Spinal cord (tissue), 10 donors: ENCODE measurements around the gene DDX56. TPM values are rescaled to one million over a fixed set of nuclear protein-coding genes. Genes with fewer than 3 reads are reported as not detected.

Source experiments
- DNase-seq, 6 donors: peaks; one replicate each; pipeline versions ENCODE4 v3.0.0 to v3.0.0-alpha.2; 2013 to 2015; ENCODE audit warnings: low spot score in 6 of 6, low read depth in 4 of 6
- H3K27ac ChIP-seq: one replicate; pipeline ENCODE4 v1.5.1; 2013; ENCODE audit warnings: low read depth, low read length, control low read depth
- H3K27me3 ChIP-seq: one replicate; pipeline ENCODE4 v1.6.1; 2013; ENCODE audit warnings: low read length; ENCODE audit not compliant: control insufficient read depth, insufficient read depth
- H3K36me3 ChIP-seq: one replicate; pipeline ENCODE4 v1.6.1; 2013; ENCODE audit warnings: low read length; ENCODE audit not compliant: control insufficient read depth, insufficient read depth
- H3K4me1 ChIP-seq: one replicate; pipeline ENCODE4 v1.6.1; 2013; ENCODE audit warnings: low read length; ENCODE audit not compliant: control insufficient read depth, insufficient read depth
- H3K4me3 ChIP-seq: one replicate; pipeline ENCODE4 v1.5.1; 2013; ENCODE audit warnings: low read depth, low read length, control low read depth
- H3K9me3 ChIP-seq: one replicate; pipeline ENCODE4 v1.6.1; 2013; ENCODE audit warnings: low read length; ENCODE audit not compliant: control insufficient read depth, insufficient read depth
- WGBS: methylation state at CpG from one replicate; pipeline ENCODE4 v1.1.5; 2013; ENCODE audit warnings: missing lambda C conversion rate; ENCODE audit not compliant: insufficient coverage; 5-methylcytosine and 5-hydroxymethylcytosine counted together
- polyA plus RNA-seq, 2 donors: library from polyadenylated mRNA; unstranded; fragments of 120-200 nt; gene quantifications; one replicate each; pipeline ENCODE4 v1.2.1, GENCODE V29; 2013; ENCODE audit not compliant: insufficient read length in 2 of 2
- total RNA-seq, 2 donors: library from RNA; depleted of rRNA in 1 of 2; stranded (reverse); fragments of 120-200 nt in 1 of 2; fragments of >200 nt in 1 of 2; gene quantifications; one replicate each; pipeline versions ENCODE4 v1.2.3 to v1.2.4, GENCODE V29; 2013 to 2014
- donor health status: healthy.

DDX56 gene
- total and polyA plus RNA-seq, 4 donors, result 37.0 to 80.4 (median 60.8) TPM

GRCh38 chr7:44524811-44525388 is 48.8 kb downstream of the DDX56 start:
- no peaks in the 10 kb centered on the region for H3K27me3 ChIP-seq
- H3K36me3 ChIP-seq, result no peaks in the 10 kb centered on the region
- H3K4me1 ChIP-seq, result no peaks in the 10 kb centered on the region
- no peak overlapping the region for H3K27ac ChIP-seq
- DNase-seq, result no peak
- no peak overlapping the region for H3K4me3 ChIP-seq
- no CpG with 5 or more reads among the region's 3 CpGs for WGBS
- peaks cover 2% of the 10 kb centered on the region for H3K9me3 ChIP-seq

- Histone ChIP-seq H3K27me3 (no peaks in the 10 kb centered on the region), H3K4me1 (no peaks in the 10 kb centered on the region), H3K4me3 (no peak overlapping the region), H3K9me3 (peaks cover 2% of the 10 kb centered on the region), H3K27ac (no peak overlapping the region), H3K36me3 (no peaks in the 10 kb centered on the region)
- 87% methylated on average over 3 of the region's 3 CpGs for WGBS
- DNase-seq, result no peak
Measured at GRCh38 chr7:44522315-44522714, 51.4 kb downstream of the DDX56 start.

- H3K4me3 ChIP-seq, result no peak overlapping the region
- DNase-seq, result no peak
- WGBS, result 87% methylated on average over 14 of the region's 15 CpGs
- H3K27me3 ChIP-seq, result no peaks in the 10 kb centered on the region
- no peaks in the 10 kb centered on the region for H3K4me1 ChIP-seq
- H3K27ac ChIP-seq, result no peak overlapping the region
- no peaks in the 10 kb centered on the region for H3K36me3 ChIP-seq
- H3K9me3 ChIP-seq, result peaks cover 2% of the 10 kb centered on the region
Measured at GRCh38 chr7:44521347-44522095, 52.2 kb downstream of the DDX56 start.

GRCh38 chr7:44520574-44520973 is 53.1 kb downstream of the DDX56 start:
- H3K4me3 ChIP-seq, result no peak overlapping the region
- H3K36me3 ChIP-seq, result no peaks in the 10 kb centered on the region
- no peaks in the 10 kb centered on the region for H3K9me3 ChIP-seq
- no peak overlapping the region for H3K27ac ChIP-seq
- H3K27me3 ChIP-seq, result no peaks in the 10 kb centered on the region
- WGBS, result 72% methylated on average over 5 of the region's 5 CpGs
- no peaks in the 10 kb centered on the region for H3K4me1 ChIP-seq
- no peak for DNase-seq

- peak in 1 of 6 donors; percentile 36 for DNase-seq
- WGBS, result 86% methylated on average over 3 of the region's 7 CpGs
Measured at GRCh38 chr7:44519546-44519945, 54.2 kb downstream of the DDX56 start.

GRCh38 chr7:44518761-44519160 is 54.9 kb downstream of the DDX56 start:
- Histone ChIP-seq H3K27ac (no peak overlapping the region), H3K4me3 (no peak overlapping the region), H3K9me3 (no peaks in the 10 kb centered on the region), H3K36me3 (no peaks in the 10 kb centered on the region), H3K27me3 (no peaks in the 10 kb centered on the region), H3K4me1 (no peaks in the 10 kb centered on the region)
- no peak for DNase-seq
- 100% methylated on average over 1 of the region's 3 CpGs for WGBS

More at GRCh38 chr7:44519546-44519945, 54.2 kb downstream of the DDX56 start:
- Histone ChIP-seq H3K27ac (no peak overlapping the region), H3K27me3 (no peaks in the 10 kb centered on the region), H3K9me3 (no peaks in the 10 kb centered on the region), H3K4me1 (no peaks in the 10 kb centered on the region), H3K4me3 (no peak overlapping the region), H3K36me3 (no peaks in the 10 kb centered on the region)

GRCh38 chr7:44517175-44517574 is 56.5 kb downstream of the DDX56 start:
- no peaks in the 10 kb centered on the region for H3K4me1 ChIP-seq
- H3K27me3 ChIP-seq, result no peaks in the 10 kb centered on the region
- WGBS, result 91% methylated on average over 6 of the region's 8 CpGs
- no peaks in the 10 kb centered on the region for H3K36me3 ChIP-seq
- no peak for DNase-seq
- H3K9me3 ChIP-seq, result no peaks in the 10 kb centered on the region
- H3K4me3 ChIP-seq, result no peak overlapping the region
- no peak overlapping the region for H3K27ac ChIP-seq

Other genes with a start within 250 kb of the DDX56 start
- 10 to 100 TPM; 21.9 to 60.2 TPM for gene CAMK2B, start 248.3 kb downstream of the DDX56 start, total RNA-seq
- 100 to 1,000 TPM; 132 to 145 TPM for gene CAMK2B, start 248.3 kb downstream of the DDX56 start, polyA plus RNA-seq
- 100 to 1,000 TPM in 1 of 2 donors, 10 to 100 TPM in 1; 82.6 to 120 TPM for gene NUDCD3, start 83.2 kb downstream of the DDX56 start, total RNA-seq
- gene NUDCD3, start 83.2 kb downstream of the DDX56 start, polyA plus RNA-seq, result 100 to 1,000 TPM; 127 to 153 TPM
- under 1 TPM; 0.06 to 0.10 TPM for gene NPC1L1, start 32.6 kb downstream of the DDX56 start, total RNA-seq
- gene NPC1L1, start 32.6 kb downstream of the DDX56 start, polyA plus RNA-seq, result under 1 TPM; 0.10 to 0.11 TPM
- 100 to 1,000 TPM in 1 of 2 donors, 10 to 100 TPM in 1; 99.1 to 125 TPM for gene TMED4, start 8.3 kb upstream of the DDX56 start, total RNA-seq
- gene TMED4, start 8.3 kb upstream of the DDX56 start, polyA plus RNA-seq, result 10 to 100 TPM; 65.9 to 83.9 TPM
- gene OGDH, start 32.7 kb upstream of the DDX56 start, total RNA-seq, result 10 to 100 TPM; 63.8 to 63.9 TPM
- 10 to 100 TPM; 74.8 to 78.6 TPM for gene OGDH, start 32.7 kb upstream of the DDX56 start, polyA plus RNA-seq
- gene ZMIZ2, start 174.9 kb upstream of the DDX56 start, total RNA-seq, result 10 to 100 TPM; 11.6 to 21.4 TPM
- gene ZMIZ2, start 174.9 kb upstream of the DDX56 start, polyA plus RNA-seq, result 100 to 1,000 TPM; 106 to 137 TPM
- 1,000 to 10,000 TPM; 1,472 to 1,903 TPM for gene PPIA, start 222.8 kb upstream of the DDX56 start, total RNA-seq
- 1,000 to 10,000 TPM; 1,246 to 1,323 TPM for gene PPIA, start 222.8 kb upstream of the DDX56 start, polyA plus RNA-seq